22Rv1 (cell line): Measurements from ENCODE around the gene RNF7.

Experiments
- ZFX ChIP-seq: fragments of 450-650 bp; IDR thresholded peaks from 2 replicates; pipeline ENCODE4 v1.6.1; 2017; ENCODE audit warnings: antibody characterized with exemption, borderline replicate concordance
- TF ChIP-seq, protein P1 (sequence below): fragments of 450-650 bp; IDR thresholded peaks from 2 replicates; pipeline ENCODE4 v1.5.1; 2017; ENCODE audit warnings: mild to moderate bottlenecking

GRCh38 chr3:141767066-141767465, 29.0 kb downstream of the RNF7 start:
- TF ChIP-seq, protein P1, sequence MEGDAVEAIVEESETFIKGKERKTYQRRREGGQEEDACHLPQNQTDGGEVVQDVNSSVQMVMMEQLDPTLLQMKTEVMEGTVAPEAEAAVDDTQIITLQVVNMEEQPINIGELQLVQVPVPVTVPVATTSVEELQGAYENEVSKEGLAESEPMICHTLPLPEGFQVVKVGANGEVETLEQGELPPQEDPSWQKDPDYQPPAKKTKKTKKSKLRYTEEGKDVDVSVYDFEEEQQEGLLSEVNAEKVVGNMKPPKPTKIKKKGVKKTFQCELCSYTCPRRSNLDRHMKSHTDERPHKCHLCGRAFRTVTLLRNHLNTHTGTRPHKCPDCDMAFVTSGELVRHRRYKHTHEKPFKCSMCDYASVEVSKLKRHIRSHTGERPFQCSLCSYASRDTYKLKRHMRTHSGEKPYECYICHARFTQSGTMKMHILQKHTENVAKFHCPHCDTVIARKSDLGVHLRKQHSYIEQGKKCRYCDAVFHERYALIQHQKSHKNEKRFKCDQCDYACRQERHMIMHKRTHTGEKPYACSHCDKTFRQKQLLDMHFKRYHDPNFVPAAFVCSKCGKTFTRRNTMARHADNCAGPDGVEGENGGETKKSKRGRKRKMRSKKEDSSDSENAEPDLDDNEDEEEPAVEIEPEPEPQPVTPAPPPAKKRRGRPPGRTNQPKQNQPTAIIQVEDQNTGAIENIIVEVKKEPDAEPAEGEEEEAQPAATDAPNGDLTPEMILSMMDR, result no peak
- no peak for TF ChIP-seq ZFX
